DMS79 (cell line): ENCODE data around the gene KHDRBS2.

Source experiments
- DNase-seq: peaks from one replicate; lab custom pipeline; 2025; lab: John Stamatoyannopoulos, UW

KHDRBS2 gene

DNA sequence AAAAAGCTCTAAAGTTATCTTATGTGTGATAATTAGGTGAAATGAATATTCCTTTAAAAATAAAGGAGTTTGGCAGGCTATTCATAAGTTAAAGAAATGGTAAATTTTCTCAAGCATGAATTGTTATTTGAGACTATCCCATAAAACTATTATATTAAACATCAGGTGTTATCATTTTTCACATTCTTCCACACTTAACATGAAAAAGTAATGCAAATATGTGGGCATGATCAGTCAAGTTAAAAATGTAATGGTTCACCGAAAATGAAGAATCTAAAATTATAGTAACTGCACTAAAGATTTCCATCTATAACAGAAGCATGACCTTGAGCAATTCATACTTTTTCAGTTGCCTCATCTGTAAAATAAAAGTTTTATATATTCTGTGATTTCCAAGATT is 110.8 kb downstream of the KHDRBS2 start:
- DNase-seq, result no peak

DNA sequence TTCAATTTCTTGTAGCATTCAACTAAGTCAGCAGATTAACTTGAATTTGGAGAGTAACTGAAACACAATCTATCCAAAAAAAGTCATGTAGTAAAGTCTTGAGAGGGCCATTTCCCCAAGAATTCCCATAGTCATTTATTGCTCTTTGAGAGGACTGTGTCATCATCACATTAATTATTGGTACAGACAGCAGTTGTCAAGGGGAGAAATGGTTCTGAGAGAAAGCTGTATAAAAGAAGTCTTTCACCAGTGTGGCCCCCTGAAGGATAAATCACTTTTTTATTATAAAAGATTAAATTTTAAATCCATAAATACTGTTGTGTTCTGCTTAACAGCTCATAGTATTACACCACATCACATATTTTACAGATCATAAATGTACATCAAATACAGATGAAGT is 111.5 kb downstream of the KHDRBS2 start:
- DNase-seq, result no peak

DNA sequence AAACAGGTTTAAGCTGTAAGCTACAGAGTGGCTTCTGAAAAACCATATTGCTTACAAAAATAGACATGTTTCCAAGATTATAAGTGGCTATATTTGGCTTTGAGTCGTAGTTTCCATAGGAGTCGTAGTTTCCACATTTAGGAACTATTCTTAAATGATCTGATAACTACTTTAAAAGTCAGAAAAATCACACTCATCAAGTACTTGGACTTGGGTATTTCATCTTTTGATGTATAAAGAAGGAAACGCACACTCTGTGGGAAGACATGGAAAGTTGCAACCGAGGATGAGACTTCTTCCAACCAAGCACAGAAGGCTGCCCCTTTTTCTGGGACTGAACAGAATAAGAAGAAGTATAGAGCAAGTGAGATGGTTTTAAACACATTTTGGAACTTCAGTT is 118.3 kb downstream of the KHDRBS2 start:
- DNase-seq, result no peak

DNA sequence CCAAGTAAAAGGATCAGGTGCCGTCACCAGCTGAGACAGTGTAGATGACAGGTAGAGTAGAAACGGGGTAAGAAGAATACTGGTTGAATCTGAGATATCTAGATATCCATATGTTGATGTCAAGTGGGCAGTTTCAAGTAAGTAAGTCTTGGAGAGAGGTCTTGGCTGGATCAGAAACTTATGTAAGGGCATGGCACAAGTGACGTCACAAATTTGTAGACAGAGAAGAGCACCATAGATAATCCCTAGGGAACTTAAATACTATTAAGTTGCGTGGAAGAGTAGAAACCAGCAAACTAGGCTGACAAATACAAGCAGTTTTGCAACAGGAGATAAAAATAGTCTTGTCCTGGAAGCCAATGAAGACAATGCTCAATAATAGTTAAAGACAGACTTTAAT is 123.2 kb downstream of the KHDRBS2 start:
- DNase-seq, result no peak

DNA sequence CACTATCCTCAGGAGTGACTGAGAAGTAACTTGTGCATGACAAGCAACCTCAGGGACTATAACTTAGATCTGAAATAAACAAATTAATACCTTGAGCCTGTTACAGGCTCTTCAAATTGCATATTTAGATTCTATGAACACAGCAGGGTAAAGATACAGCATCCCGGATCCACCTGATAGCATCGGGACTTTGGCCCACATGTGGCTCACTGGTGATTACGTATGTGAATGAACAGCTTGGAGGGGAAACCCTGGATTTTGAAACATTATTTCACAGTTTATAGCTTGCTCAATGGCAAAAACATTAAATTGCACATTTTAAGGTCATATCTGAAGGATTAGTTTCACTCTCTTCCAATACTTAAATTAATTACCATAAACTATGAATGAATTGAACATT is 133.2 kb downstream of the KHDRBS2 start:
- DNase-seq, result no peak

DNA sequence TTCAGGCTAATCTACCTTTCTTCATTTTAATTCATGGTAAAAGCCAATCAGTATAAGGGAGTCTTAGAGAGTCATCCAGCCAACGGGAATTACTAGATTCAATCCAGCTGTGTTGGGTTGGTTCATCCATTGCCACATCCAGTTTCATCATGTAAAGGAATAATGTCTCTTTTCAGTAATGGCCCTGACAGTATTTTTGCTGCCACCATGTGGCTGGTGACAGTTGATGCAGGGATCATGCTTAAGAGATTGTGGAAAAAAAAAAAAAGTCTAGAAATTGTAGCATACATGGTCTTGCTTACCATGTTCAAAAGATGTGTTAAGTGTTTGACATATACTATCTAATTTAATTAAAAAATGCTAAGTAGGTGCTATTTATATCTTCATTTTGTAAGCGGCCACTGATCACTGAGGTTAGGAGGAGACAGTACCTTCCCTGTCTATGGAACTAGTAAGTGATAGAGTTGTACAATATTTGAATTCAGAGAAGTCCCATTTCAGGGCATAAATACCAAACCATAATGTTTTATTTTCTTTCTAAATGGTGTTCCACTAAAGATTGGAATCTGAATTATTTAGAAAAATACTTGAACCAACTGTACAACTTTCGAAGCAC is 135.9 kb downstream of the KHDRBS2 start:
- no peak for DNase-seq

DNA sequence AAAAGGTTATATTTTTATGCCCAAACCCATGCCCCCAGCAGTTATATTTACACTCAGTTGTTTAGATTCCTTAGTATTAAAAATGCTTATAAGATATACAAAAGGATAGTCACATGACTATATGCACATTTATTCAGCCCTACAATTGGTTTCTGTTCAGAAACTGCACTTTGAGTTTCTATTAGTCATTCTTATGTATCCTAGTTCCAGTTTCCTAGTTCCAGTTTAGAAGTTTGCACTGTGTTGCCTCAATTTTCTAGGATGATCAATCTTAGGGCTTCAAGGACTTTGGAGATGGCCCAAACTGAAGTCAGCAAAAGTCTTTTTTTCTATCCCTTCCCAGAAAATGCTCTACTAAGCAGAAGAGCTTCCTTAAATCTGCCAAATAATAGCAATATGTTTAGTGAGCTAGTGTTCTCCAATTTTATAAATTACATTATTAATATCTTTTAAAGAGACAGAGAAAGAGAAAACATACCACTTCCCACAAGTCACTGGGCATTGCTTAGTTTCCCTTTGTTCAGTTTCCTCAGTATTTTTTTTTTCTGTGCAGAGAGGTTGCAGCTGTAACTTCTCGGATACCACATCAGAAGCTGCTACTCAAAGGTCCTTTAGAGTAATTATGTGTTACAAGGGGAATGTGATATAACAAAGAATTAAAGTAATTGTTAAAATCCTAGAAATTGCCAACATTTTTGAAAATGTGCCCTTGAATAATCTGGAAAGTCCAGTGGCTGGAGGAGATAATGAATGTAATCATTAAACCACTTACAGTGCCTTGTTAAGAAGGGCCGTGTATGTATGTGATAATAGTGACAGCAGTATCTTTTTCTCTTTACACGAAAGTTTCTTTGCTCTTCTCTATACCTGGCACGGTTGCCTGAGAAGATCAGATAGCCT is 138.8 kb downstream of the KHDRBS2 start:
- no peak for DNase-seq

DNA sequence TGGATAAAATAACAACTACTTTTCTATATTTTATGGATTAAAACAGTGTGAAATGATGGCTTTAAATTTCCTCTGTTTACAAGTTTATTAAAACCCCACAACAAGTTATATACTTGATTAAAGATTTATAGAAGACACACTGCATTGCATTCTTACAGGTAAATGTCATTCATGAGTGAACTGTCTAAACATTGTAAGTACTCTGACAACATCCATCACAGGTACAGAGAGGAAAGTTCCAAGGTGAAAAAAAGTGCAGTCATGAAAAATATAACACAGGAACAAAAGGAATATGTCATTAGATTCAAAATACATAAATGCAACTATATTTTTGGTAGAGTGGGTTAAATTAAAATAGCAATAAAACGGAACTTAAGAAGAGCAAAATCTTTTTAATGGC is 156.9 kb downstream of the KHDRBS2 start:
- no peak for DNase-seq

DNA sequence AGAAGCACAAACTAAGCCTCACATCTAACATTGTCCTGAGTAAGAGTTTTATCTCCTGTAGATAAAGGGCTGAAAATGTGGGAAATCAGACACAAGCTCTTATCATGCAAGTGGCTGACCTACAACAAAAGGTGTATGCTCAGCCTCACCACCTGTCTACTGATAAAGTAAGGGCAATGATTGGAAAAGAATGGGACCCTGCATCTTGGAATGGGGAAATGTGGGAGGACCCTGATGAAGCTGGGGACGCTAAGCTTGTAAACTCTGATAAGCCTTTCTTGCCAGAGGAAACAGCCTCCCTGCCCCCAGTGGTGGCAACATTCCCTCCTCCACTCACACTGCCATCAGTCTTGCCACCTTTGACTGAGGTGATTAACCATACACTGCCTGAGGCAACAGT is 166.6 kb downstream of the KHDRBS2 start:
- no peak for DNase-seq

DNA sequence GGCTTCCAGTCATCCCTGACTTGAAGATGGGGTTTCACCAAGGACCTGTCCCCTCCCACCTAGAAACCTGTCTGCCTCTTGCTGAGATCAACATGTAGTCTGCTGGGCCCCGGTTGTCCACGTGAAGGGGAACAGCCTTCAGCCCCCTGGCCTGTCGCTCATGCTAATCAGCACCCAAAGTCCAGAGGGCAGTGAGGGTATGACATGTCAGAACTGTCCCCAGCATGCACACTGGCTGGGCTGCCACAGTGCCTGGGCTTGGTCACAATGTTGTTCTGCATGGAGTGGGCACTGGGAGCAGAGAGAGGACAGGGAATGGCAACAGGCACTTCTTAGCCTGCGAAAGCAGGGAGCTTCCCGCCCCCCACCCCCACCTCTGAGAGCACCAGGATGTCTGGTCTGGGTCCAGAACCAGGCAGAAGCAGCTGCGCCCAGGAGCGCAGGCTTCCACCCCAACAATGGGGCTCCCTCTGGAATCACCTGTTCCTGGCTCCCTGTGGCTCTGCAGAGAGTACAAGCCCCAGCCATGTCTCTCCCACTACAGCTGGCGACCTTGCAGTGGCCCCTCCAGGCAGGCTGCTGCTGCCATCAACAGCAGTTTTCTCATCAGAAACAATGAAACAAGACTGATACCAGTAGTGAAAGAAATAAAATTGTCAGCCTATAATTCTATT is 182.7 kb downstream of the KHDRBS2 start:
- DNase-seq, result no peak

DNA sequence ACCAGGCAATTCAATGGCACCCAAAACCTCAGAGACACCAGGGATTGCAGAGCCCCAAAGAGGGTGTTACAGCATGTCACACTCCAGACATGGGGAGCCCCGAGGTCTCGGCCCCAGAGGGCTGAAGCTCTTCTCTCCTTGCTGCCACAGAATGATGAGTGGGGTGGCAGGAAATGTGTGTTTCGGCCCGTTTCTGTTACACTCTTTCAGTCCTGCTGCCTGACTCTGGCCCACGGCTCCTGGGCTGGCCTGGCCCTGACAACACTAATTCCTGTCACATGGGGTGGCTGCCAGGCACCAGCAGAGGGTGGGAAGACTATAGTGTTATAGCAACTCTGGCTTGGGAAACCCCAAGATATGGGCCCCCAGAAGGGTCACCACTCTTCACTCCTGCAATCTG is 183.6 kb downstream of the KHDRBS2 start:
- DNase-seq, result no peak

DNA sequence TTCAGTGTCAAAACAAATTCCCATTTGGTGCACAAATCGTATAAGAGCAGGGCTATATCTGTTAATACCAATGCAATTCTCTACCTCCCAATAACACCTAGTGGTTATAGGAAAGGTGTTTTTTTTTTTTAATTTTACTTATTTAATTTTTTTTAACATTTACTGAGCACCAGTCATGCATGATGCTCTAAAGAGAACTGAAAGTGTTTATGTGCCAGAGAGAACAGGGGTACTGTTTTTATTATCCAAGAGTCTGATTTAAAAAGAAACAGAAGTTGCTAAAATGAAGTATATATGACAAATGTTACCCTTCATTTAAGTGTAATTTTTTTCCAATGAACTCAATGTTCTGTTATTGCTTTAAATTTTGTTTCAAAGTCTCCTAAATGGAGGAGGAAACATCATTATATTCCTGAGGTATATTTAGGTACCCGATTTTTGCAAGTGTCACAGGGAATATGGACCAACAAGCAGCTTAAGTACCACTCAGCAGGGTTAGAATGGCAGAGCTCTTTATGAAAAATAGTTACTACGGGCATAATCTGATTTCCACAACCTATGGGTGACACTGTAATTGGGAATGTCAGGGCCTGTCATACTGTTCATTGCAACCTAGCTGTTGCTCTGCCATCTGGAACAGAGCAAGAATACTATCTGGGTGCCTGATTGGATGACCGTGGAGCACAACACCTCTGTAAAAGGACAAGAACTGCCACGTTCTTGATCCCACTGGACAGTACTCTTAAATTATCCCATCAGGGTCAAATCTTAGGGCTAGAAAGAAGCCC is 195.4 kb downstream of the KHDRBS2 start:
- DNase-seq, result no peak

DNA sequence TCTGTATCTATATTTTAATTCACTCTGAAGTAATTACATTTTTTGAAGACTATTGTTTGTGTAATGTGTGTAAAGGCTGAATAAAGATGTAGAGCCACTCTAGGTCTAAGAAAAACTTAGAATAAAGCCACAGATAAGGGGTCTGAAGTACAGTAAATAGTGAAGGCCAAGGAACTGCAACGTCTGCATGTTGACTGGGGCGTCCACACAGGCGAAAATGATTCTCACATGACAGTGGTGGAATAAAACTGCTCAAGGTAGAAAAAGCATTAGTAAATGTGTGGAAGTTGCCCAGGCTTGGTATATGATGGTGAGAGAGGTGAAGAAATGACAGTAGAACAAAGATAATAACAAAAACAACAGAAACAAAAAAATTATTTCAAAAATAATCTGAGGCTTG is 196.2 kb downstream of the KHDRBS2 start:
- DNase-seq, result no peak

DNA sequence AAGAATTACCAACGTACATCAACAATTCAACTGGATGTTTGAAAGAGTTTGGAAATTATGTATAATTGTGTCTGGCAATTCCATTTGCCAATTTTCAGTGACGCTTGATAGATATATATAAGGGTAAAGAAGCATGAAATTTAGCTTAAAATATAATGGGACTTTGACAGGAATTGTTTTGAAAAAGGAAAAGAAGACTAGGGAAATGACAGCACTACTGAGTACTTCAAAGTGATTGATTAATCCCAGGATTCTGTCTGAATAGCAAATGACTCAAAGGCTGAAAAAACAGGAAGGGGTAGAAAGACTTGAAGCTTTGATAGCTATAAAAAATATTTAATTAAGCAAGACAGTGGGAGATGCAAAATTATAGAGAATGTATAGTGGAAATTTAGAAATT is 200.0 kb downstream of the KHDRBS2 start:
- no peak for DNase-seq

DNA sequence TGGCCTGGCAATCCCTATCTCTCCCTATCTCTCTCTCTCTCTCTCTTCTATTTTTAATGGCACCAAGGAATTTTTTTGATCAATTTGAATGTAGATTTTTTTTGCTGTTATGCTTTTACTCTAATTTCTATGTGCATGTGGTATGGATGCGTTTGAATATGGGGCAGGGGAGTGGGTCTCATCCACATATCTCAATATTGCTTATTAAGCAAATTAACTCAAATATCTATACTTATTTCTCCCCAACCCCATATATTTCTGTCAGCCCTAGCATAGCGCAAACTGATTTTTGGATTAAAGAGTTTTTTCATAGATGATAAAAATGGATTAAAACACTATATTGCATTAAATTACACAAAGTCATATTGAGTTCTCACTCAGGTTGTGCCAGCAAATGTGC is 210.2 kb downstream of the KHDRBS2 start:
- DNase-seq, result no peak

DNA sequence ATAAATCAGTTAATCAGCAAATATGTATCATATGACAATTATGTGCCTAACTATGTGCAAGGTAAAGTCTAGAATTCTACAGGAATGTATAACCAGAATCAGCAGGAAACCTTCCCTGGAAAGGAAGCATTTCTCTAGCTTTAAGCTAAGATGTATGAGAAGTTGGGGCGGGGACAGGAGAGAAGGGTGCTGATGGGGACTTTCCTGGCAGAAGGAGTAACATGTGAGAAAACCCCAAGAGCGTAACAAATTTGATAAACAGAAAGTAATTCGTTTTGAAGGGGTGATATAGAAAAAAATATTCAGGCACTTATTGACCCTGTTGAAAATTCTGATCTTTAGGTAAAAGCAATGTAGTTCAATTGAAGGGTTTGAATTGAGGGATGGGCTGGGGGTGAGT is 226.1 kb downstream of the KHDRBS2 start:
- no peak for DNase-seq

DNA sequence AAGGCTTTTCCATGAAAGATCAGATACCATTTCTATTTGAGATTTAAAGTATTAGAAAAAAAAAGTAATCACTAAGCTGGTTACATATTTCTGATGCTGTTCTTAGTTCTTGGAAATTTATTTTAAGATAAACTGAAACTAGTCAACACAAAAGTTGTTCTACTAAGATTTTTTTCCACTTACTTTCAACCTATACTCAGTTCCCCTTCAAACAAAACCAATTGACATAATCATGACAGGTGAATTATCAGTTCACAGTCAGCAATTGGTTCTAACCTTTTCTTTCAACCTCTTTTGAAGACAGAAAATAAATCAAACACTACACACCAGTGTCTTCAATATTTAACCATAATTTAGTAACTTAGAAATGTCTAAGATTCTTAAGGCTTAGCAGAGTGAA is 228.7 kb downstream of the KHDRBS2 start:
- DNase-seq, result no peak

DNA sequence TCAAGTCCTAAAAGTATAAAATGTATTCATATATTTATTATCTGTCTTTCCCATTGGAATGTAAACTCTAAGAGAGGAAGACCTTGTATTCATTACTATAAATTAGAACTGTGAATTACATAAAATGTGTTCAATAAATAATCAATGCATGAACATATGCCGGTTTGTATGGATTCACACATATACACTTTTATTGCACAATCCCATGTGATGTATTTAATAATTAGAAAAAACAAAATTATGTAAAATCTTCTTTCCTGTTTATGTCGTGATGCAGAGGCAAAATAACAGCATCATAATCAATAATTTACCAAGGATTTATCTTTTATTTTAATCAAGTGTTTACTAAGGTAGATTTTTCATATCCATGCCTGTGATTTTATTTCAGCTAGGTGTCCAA is 240.5 kb downstream of the KHDRBS2 start:
- DNase-seq, result no peak

DNA sequence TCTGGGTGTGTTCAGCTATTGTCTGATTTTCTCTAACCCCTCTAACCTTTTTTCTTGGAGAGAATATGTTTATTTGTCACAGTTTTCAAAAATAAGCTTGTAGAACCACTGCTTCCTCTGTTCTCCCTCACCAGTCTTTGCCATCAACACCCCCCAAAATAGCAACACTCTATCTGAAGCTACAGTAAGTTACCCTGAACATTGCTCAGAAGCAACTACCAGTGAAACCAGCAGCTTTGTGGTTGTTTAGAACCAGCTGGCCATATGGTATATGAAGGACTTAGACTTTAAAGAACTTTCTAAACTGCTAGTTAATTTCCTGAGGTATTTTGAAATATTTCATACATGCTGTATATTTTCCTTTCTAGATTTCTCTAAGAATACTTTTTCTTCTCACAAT is 242.9 kb downstream of the KHDRBS2 start:
- no peak for DNase-seq

DNA sequence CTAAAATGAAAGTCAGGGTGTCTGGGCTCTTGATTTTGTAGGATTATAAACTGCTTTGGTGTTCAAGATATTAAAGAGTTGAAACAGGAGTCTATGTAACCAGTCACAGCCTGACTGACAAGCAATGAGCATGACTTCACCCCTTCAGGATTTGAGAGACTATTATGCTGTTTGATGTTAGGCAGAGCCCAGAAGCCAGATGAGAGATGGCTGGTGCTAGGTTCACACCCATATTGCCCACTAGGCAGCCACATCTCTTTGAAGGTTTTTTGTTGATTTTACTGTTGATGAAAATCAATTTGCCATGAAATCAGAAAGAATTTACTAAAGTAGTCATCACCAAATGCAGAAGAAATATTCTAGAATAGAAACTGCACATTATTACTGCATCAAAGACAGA is 243.6 kb downstream of the KHDRBS2 start:
- no peak for DNase-seq

DNA sequence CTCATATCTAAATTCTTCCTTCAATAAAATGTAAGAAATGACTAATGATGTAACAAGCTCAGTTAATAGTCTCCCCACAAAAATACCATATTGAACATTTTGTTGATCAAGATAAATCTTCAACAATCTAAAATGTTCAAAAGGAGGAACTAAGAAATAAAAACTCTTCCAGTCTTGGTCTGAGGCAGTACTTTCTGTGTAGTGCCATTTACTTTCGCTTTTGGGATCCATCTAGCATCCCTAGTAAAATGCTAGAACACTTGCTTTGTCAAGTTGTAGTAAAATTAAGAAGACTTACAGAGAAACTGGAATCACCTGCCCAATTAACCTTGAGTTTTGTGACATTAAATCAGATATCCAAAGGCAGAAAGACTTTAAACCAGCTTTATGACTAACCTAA is 246.4 kb downstream of the KHDRBS2 start:
- no peak for DNase-seq

DNA sequence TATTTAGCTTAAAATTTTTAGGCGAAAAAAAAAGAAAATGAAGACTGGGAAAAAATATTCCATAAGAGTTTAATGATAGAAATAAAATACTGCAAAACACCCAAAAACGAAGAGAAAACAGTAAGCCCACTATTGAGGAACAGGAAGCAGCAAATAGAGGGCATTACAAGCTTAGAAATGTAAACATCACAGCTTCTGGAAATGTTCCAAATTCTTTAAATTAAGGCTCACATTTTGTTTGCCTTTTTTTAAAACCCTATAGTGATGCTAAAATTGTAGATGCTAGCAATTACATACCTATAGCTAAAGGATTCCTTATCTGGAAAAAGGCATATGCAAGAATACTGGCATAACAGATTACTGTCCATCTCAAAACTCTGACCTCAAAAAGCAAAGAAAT is 248.6 kb downstream of the KHDRBS2 start:
- DNase-seq, result no peak
